GM18861 (cell line): Measurements from ENCODE around the gene CAPN14.
A peak's percentile ranks its signal among the peaks of the same experiment; 100 is the strongest.

Source experiments
- ATAC-seq: cut with Tn5 transposase; IDR thresholded peaks from one replicate; pipeline ENCODE4 v1.9.1; 2021; ENCODE audit not compliant: unreplicated experiment

The CAPN14 gene, protein sequence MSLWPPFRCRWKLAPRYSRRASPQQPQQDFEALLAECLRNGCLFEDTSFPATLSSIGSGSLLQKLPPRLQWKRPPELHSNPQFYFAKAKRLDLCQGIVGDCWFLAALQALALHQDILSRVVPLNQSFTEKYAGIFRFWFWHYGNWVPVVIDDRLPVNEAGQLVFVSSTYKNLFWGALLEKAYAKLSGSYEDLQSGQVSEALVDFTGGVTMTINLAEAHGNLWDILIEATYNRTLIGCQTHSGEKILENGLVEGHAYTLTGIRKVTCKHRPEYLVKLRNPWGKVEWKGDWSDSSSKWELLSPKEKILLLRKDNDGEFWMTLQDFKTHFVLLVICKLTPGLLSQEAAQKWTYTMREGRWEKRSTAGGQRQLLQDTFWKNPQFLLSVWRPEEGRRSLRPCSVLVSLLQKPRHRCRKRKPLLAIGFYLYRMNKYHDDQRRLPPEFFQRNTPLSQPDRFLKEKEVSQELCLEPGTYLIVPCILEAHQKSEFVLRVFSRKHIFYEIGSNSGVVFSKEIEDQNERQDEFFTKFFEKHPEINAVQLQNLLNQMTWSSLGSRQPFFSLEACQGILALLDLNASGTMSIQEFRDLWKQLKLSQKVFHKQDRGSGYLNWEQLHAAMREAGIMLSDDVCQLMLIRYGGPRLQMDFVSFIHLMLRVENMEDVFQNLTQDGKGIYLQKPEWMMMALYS

DNA sequence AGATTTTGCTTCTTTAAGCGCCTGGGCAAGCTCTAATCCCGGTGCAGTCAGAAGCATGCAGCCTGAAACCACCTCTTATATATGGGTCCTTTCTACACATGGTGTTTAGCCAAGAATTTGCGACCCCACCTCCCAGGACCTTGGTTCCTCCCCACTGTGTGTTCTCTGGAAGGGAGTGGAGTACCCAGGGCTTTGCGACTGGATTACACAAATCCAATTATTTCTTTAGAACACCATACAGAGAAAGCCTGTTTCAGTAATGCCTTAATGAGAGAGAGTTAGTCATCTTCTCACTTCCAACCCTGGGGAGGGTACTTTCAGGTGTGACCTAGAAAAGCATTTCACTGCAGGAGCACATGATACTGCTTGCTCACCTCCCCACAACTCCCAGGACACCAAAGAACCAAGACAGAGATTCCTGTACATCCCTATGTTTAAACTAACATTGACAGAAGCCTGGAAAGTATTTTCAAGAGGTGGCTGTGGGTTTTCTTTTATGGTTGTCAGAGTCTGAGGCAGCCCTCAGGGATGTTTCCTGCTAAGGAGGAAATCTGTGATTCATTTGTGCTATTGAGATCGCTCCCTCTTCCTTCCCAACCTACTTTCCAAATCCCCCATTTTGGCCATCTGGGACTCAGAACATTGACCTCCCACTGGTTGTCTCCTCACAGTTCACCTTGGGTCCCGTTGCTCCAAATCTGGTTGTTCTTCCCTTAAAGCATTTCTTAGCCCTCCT, at the start of gene CAPN14:
Gene CAPN14, minus strand, starts transcription at position 51 of the 736 bp plus-strand sequence. CDS start 12,068 bp downstream, outside the sequence.
- no peak for ATAC-seq

DNA sequence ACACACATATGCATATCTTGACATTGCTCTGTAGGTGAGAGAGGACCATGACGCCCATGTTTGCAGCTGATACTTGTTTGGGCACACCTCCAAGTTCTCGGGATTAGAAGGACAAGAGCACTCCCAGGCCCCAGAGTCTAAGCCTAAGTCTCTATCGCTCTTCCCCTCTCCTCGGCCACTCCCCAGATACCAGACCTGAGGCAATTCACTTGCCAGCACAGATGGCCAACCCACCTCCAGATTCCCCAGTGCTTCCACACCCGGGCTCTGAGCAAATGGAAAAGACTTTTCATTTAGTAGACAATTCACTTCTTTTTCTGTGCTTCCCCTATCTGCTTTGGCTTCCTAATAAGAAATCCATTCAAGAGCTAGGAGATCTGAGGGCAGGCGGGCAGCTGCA, 49.5 kb upstream of the CAPN14 start:
- no peak for ATAC-seq

DNA sequence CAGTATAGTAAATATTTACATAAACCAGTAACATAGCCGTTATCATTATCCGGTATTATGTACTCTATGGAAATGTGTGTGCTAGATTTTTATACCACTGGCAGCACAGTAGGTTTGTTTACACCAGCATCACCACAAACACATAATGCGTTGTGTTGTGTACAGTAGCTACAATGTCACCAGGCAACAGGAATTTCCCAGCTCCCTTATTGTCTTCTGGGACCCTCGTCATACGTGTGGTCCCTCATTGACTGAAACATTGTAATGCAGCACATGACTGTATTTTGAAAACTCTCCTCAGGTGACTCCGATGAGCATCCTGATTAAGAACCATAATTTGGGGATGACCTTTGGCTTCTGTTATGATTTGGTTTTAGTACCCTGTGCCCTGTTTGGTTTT, 47.9 kb upstream of the CAPN14 start:
- ATAC-seq, result no peak

DNA sequence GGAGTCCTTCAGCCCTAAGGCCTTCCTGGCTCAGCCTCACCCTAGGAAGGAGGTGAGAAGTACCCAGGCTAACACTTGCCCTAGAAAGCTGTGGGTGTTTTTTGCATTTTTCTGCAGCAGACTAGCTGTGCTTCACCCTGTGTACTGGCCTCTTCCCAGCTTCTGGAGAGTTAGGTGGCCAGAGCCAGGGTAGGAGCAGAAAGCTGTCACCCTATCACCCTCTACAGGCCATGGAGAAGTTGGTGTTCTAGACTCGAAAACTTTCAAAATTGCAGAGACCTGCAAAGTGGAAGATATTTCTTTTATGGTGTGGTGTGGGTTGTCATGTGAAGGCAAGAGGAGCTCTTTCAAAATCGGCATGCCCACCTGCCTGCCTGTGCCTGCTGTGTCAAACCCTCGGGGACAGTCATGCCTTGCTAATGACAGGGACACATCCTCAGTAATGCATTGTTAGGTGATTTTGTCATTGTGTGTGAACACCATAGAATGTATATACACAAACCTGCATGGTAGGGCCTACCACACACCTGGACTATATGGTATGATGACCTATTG, 46.4 kb upstream of the CAPN14 start:
- ATAC-seq, result no peak

DNA sequence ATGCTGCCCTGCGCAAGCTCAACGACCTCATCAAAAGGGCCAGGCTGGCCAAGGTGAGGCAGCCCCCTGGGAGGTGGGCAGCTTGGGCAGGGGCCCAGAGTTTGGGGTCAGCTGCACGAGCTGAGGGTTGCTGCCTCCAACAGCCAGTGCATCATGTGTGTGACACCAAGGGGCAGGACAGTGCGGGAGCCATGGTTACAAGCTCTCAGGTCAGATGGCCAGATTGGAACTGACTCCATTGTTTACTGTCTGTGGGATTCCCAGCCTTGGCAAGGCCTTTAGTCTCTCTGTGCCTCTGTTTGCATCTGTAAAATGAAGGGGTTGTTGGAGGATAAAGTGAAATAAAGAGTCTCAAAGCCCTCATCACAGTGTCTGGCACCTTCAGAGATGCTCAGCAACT, 43.6 kb upstream of the CAPN14 start:
- no peak for ATAC-seq

DNA sequence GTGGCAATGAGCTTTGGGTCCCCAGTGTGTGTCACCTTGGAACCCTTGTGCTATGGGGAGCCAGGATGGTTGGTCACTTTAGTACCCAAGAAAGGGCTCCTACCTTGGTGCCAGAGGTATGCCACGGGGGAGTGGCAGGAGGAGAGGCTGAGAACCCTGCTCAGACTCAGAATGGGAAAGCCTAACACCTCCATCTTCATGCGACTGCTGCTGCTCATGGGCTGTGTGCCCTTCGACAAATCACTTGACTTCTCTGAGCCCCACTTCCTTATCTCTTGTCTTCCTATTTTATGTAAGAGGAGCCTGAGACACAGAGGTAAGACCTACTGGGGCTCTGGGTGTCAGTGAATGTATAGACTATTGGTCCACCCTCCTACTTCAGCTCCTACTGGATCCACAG, 41.8 kb upstream of the CAPN14 start:
- ATAC-seq, result no peak

DNA sequence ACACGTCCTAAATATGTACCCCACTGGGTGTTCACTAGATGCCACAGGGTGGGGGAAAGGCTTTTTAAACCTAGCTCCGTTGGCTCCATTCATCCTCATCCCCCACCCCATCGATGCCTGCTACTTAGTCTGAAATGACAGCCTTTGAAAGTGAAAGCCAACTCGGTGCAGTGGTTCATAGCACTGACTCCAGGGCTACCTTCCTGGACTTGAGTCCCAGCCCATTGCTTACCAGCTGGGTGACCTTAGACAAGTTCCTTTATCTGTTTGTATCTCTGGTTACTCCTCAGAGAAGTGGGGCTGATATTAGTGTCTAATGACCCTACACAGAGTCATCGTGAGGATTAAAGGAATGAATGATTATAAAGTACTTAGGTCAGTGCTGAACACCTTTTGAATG, 41.0 kb upstream of the CAPN14 start:
- no peak for ATAC-seq

DNA sequence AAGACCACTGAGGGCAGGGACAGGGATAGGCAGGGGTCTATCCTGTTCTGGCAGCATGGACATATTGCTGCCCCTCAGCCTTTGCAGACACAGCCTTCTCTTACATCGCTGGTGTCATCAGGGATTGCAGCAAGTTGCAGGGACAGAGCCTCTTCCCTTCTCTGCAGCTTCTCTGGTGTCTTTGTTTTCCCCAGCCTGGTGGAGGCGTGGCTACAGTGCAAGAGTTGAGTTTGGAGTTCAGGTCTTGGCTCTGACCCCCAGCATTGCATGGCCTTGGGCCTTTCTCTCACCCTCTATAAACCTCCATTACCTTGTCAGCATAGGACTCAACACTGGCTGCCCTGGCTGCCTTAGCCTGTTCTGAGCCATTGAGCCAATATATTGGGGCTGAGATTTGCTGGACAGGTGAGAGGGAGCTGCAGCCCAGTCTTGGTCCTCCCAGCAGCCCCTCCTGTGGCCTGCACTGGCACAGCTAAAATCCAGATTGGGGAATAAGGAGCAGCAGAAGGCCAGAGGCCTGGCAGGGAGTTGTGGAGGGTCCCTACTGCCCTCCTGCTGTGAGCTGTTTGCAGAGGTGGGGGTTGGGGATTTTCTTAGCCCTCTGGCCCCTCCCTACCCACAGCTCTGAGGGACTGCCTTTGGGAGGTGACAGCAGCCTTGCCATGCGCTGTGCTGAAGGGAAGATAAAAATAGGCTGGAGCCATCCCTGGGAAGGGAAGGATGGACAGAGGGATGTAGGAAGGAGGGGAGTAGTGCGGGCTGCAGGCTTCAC, 39.5 kb upstream of the CAPN14 start:
- ATAC-seq, result no peak

DNA sequence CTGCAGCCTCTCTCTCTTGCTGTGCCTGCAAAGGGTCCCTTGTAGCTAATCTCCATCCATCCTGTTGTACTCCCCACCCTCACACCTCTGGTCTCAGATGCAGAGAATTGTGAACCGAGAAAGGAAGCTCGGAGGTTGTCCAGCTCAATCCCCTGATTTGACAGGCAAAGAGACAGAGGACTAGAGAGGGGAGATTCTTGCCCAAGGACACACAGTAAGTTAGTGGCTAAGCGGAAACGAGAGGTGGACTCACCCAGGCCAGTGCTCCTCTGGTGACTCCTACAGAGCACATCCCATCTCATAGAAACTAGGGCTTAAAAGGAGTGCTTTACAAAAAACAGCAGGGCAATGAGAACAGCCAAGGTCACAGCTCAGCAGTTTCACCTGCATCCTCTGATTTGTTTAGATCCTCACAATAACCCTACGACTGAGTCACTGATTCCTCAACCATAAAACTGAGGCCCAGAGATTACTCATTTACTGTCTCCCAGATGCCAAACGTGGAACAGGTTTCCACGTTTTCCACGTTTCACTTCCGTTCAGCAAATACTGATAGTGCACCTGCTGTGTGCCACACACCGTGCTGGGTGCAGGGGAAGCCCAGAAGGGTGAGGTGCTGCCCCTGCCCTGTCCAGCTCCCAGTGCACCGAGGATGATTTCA, 38.7 kb upstream of the CAPN14 start:
- ATAC-seq, result peak; percentile 68

DNA sequence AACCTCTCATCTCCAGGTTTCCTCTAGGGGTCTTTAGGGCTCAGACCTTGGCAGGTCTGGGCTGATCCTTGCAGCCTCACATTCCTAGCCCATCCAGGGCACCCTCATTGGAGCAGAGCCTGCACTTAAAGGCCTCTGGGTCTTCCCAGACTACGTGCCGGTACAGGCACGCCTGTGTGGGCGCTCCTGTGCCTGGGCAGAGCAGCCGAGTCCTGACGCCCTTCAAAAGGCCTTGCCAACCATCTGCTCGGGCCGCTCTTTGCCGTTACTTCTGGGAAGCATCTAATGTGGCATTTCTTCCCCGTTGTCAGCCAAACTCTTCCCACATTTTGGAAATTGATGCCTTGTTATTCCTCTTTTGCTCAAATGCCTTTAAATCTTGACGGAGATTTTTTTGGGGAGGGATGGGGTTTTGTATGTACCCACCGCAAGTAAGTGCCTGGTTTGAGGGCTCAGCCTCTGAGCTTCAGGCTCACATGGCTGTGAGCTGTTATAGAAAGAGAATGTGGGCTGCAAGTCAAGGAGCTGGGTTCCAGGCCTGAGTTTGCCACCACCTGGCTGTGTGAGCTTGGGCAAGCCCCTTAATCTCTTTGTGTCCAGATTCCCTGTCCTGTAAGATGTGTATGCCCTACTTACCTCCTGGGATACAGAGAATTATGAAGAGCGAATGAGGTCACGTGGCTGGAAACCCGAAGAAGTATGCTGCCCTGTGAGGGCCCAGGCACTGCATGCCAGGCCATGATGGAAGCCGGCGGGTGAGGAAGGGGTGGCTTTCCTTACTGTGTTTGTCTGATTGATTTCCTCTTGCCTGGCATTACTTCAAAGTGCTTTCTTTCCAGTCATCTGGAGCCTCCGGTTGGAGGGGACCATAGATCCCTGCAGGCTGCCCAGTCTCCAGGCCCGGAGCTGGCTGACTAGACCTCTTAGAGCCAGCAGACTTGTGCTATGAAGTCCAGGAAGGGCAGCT, 37.2 kb upstream of the CAPN14 start:
- ATAC-seq, result no peak

DNA sequence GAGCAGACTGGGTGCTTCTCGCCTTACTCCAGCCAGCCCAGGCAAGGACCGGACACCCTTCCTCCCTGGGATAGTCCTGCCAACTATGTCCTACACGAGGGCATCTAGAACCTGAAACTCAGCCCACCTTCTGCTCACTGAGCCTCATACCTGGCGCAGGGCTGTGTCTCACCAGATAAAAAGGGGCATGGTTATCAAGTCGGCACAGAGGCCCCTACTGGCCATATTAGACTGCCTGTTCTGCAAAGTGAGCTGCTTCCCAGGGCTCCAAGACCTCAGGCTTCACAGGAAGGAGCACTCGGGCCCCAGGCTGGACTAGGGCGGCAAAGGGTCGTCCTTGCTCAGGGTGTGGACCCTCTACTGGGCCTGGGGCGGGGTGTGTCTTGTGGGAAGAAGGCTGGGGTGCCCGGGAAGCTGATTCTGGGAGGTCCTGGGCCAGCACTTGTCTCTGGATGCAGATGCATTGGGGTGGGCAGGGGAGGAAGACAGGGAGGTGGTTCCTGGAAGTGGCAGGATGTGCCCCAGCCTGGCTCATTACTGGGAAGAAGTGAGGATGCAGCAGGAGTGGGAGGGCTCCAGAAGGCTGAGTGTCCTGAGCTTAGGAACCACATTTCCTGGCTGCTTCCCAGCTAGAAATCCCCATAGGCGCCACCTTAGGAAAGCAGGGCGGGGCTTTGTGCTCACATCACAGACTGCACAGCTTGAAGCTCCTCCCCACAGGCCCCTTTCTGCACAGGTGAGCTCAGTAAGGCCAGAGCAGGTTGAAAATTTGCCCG, 36.2 kb upstream of the CAPN14 start:
- ATAC-seq, result no peak

DNA sequence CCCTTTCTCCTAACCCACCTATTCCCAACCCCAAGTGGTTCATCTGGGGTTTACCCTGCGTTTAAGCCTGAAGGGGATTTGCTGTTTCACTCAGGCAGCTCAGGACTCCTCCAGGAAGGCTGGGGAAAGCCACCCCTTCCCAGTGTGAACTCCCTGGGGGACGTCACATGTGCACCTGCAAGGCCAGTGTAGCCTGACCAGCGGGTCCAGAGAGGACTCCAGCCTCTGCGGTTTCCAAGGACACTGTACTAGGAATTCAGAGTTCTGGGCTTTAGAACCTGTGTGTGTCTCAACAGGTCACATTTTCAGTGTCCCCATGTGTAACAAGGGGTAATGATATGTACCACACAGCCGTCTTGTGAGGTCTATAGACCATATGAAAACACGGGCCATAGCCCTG, 34.5 kb upstream of the CAPN14 start:
- no peak for ATAC-seq

DNA sequence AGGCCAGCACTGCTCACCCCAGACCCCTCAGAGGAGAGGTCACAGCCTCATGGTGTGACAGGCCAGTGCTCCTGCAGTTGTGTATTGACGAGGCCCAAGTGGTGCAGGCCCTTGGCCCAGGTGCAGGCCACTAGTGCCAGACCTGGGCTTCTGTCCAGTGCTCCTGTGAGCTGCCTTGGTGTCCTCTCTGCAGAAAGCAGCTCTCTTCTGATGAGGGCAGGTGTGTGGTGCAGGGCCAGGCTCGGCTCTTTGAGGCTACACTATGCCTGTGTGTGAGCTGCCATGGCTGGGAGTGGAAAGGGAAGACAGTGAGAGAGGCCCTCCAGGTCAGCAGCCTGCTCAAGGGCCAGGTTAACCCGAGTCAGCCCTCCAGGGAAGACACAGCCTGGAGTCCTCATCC, 33.7 kb upstream of the CAPN14 start:
- ATAC-seq, result no peak

DNA sequence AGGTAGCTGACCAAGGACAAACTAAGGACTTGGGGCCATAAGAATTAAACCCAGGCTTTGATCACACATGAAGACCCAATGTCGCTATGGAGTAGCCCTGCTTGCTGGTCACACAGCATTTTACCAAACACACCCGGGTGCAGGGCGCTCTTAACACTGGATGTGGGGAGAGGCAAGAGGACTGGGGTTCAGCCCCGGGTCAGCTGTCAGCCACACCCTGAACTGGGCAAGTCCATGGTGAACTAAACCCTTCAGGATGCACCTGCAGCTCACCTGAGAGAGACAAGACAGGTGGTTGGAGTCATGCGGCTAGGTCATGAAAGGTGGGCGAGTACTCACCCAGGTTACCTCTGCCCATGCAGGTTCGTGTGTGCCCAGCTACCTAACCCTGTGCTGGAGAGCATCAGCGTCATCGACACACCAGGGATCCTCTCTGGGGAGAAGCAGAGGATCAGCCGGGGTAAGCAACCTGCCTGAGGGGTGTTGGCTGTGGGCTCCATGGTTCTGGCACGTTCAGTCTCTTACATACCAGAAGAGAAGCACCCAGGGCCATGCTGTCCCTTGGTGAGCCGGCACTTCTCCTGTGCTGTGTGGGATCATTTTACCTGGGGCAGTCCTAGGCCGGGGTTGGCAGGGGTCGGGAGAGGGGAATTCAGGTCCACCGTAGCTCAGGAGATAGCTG, 31.8 kb upstream of the CAPN14 start:
- no peak for ATAC-seq

DNA sequence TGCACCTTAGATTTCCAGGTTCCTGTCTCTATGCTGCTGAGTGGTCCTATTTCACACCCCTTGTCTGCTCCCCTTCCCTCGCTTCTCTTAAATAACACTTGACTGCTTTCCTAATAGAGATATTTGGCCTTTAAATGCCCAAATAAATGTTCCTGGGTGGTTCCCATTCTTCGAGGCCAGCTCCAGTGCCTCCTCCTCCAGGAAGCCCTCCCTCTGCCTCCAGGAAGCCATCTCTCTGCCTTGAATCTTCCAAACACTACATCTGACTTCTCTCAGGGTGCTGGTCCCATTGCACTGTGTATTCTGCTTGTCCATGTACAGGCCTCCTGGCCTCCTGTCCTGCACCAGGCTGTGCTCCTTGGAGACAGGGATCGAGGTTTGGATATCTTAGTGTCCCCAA, 30.8 kb upstream of the CAPN14 start:
- no peak for ATAC-seq

DNA sequence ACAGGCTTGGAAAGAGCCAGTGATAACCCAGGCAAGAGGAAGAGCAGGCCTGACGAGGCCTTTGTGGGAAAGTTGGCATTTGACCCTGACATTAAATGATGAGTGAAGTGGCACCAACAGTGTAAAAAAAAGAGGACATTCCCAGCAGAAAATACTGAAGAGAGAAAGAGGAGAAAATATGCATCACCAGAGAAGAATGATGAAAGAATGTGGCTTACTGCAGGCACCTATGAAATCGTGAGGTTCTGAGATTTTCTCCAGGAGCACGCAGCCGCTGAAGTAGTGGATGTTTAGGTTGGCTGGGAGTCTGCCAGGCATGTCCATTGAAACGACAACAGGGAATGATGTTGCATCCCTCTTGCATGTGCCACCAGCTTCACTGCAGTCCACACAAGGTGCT, 30.4 kb upstream of the CAPN14 start:
- no peak for ATAC-seq

DNA sequence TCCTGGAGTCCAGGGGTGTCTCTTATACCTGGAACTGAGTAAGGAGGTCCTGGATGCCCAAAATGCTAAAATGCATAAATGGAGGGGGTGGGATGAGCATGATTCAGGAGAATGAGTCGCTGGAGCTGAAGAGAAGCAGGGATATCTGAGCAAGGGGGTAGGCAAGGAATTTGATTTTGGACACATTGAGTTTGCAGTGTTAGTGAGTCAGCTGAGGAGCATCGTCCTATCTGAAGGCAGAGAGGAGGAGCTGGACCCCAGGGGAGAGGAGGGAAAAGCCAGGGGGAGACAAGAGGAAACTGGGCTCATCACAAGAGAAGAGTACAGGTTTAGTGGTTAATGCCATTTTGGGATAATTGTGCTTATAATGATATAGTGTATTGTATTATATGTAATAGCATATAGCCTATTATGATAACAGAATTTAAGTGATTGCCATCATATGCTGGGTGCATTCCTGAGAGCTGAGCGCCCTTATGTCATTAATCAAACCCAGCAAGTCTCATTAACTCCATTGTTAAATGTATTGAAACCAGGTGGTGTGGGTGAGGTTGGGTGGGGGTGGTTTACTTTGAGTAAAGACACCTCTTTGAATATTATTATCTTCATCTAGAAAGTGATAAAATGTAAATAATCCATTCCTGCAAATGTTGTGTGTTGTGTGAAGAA, 29.0 kb upstream of the CAPN14 start:
- ATAC-seq, result no peak
